Choroid plexus epithelial cell (primary cell): Measurements from ENCODE around the gene FBLN7.

Source experiments
- DNase-seq: peaks from one replicate; pipeline ENCODE4 v3.0.0-alpha.2; 2010; ENCODE audit warnings: low read depth
- H3K4me3 ChIP-seq: 2 replicates; pipeline ENCODE4 v1.5.1; 2011; ENCODE audit warnings: low read depth, mild to moderate bottlenecking, control low read depth, low read length, moderate library complexity
- TF ChIP-seq, protein P1 (sequence below): conservative IDR thresholded peaks from 2 replicates; pipeline ENCODE4 v1.5.1; 2011; ENCODE audit warnings: low read depth, mild to moderate bottlenecking, control low read depth, inconsistent platforms, low read length, moderate library complexity

FBLN7 gene

DNA sequence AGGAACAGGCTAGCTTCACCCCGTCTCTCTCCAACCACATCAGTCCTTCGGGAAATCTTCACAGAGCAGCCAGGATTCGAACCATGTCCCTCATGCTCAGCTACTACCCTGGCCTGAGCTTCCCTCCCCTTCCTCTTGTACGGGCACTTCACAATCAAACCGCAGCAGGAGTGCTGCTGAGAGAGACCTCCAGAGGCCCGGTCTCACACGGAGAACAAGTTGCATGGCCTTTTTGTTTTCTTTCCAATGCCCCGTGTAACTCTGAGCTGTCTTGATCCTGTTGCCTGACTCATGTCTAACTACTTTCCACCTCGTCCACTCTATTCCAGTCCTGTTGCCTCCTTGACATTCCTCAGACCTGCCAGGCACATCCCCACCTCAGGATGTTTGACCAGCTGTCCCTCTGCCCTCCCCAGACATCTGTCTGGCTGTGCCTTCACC lies 25.4 kb downstream of the FBLN7 start:
- TF ChIP-seq, protein P1, sequence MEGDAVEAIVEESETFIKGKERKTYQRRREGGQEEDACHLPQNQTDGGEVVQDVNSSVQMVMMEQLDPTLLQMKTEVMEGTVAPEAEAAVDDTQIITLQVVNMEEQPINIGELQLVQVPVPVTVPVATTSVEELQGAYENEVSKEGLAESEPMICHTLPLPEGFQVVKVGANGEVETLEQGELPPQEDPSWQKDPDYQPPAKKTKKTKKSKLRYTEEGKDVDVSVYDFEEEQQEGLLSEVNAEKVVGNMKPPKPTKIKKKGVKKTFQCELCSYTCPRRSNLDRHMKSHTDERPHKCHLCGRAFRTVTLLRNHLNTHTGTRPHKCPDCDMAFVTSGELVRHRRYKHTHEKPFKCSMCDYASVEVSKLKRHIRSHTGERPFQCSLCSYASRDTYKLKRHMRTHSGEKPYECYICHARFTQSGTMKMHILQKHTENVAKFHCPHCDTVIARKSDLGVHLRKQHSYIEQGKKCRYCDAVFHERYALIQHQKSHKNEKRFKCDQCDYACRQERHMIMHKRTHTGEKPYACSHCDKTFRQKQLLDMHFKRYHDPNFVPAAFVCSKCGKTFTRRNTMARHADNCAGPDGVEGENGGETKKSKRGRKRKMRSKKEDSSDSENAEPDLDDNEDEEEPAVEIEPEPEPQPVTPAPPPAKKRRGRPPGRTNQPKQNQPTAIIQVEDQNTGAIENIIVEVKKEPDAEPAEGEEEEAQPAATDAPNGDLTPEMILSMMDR = no peak

GRCh38 chr2:112164876-112165275 lies 26.7 kb downstream of the FBLN7 start:
- H3K4me3 ChIP-seq = no peak overlapping the region
- TF ChIP-seq, protein P1 = no peak
- DNase-seq = no peak

More for the DNA sequence above, 25.4 kb downstream of the FBLN7 start:
- no peak overlapping the region for H3K4me3 ChIP-seq
- peak; percentile 35 for DNase-seq

- no peak for DNase-seq
- H3K4me3 ChIP-seq = no peak overlapping the region
- TF ChIP-seq, protein P1 = no peak
These were observed 27.1 kb downstream of the FBLN7 start for GRCh38 chr2:112165296-112165695.

DNA sequence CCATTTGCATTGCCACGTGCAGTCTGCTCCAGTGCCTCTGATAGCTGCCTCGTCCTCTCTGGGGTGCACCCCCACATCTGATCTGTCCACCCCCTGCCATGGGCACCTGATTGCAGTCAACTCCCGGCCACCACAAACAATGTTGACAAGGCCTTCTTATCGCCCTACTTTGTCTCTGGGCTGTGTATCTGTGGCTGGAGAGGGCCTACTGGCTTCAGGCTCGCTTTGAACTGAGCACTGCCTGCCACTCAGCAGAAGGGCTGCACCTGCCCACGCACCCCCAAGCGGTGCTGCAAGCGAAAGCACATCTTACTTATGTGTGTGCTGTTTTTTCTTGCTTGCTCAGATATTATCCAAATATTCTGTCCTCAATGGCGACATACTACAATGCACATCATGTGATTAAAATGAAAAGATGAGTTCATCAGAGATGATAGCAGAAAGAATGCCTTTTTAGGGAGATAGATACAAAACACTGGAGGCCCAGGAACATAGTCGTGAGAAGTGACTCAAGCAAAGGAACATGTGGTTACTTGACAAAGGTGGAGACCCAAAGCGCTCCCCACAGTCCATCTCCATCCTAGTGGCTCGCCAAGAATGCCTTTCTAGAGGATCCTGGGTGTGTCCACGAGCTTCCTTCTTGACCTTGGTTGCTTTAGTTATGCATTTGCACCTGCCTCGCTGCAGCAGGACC lies 28.8 kb downstream of the FBLN7 start:
- no peak overlapping the region for H3K4me3 ChIP-seq
- DNase-seq = no peak
- TF ChIP-seq, protein P1 = no peak

DNA sequence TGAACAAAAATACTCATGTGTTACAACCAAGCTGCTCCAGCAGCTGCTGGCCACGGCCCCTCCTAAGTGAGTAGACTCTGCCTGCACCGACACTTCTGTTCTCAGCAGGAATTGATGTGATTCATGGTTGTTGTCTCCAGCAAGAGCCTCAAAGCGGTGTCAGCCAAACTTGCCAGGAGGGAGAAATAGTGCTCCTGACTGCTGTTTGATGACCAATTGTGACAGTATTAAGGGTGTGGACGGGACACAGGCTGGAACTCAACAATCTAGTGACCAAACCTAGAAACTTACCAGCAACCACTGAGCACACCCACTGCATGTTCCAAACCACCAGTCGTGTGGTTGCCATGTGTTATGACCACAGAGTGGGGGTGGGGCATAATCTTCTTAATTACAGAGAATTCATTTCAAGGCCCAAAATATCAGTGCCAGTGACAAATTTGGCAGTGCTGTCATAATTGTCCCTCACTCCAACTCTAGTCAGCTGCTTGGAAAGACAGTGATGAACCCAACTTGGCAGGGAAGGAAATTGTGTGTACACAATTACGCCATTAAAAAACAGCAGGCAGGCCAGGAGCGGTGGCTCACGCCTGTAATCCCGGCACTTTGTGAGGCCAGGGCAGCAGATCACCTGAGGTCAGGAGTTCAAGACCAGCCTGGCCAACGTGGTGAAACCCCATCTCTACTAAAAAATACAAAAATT lies 30.4 kb downstream of the FBLN7 start:
- TF ChIP-seq, protein P1 = no peak
- peak; percentile 67 for DNase-seq
- no peak overlapping the region for H3K4me3 ChIP-seq

DNA sequence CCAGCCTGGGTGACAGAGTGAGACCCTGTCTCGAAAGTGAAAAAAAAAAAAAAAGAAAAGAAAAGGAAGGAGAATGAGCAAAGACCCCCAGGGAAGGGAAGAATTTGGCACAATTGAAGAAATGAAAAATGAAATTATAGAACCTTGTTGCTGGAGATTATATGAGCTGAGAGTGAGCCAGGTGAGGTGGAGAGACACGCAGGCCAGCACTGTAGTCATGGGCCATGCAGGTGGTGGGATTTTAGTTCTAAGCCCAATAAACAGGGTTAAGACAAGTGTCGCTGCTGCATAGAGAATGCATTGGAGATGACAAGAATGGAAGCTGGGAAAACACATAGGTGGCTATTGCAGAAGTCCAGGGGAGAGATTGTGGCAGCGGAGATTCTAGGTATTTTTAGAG lies 32.3 kb downstream of the FBLN7 start:
- DNase-seq = no peak
- TF ChIP-seq, protein P1 = no peak
- no peak overlapping the region for H3K4me3 ChIP-seq
